ENCODE results near the gene SNX9.

The SNX9 gene

DNA sequence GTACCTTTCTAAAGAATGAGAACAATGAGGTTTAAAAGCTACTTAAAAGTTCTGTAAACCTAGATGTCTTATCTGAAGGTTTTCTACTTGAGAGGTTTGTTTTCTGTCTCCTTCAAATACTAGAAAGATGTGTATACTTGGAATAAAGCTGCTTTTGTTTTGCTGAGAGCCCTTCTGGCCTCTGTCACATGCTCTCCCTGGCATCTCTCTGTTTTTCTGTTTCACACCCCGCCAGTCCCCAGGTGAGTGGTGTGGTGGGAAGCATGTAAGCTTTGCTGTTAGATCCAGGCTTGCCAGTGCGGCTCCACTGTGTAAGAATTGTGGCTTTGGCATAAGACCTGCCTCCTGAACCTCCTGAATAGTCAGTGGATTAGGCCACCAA lies 56.8 kb downstream of the SNX9 start:
- no peak overlapping the region for H3K4me2 ChIP-seq (ENCODE audit: low read depth, low read length, poor library complexity, severe bottlenecking)
- no peaks in the 10 kb centered on the region for H3K36me3 ChIP-seq (ENCODE audit: insufficient read depth, low read length)
- H3K9ac ChIP-seq (ENCODE audit: low read depth, low read length, poor library complexity, severe bottlenecking), result no peak overlapping the region
- no peak for TF ChIP-seq EZH2phosphoT487 (IDR thresholded peaks at IDR 0.05; ENCODE audit: borderline replicate concordance)
- TF ChIP-seq, protein P1, sequence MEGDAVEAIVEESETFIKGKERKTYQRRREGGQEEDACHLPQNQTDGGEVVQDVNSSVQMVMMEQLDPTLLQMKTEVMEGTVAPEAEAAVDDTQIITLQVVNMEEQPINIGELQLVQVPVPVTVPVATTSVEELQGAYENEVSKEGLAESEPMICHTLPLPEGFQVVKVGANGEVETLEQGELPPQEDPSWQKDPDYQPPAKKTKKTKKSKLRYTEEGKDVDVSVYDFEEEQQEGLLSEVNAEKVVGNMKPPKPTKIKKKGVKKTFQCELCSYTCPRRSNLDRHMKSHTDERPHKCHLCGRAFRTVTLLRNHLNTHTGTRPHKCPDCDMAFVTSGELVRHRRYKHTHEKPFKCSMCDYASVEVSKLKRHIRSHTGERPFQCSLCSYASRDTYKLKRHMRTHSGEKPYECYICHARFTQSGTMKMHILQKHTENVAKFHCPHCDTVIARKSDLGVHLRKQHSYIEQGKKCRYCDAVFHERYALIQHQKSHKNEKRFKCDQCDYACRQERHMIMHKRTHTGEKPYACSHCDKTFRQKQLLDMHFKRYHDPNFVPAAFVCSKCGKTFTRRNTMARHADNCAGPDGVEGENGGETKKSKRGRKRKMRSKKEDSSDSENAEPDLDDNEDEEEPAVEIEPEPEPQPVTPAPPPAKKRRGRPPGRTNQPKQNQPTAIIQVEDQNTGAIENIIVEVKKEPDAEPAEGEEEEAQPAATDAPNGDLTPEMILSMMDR (conservative IDR thresholded peaks at IDR 0.05; ENCODE audit: low read length), result no peak
- H2AFZ ChIP-seq (ENCODE audit: low read length), result no peak overlapping the region
- H3K27me3 ChIP-seq (ENCODE audit: insufficient read depth, low read length, poor library complexity, severe bottlenecking), result peaks cover 16% of the 10 kb centered on the region
- no peaks in the 10 kb centered on the region for H3K79me2 ChIP-seq (ENCODE audit: insufficient read depth, low read length)
- H3K9me2 ChIP-seq (replicated peaks; ENCODE audit: low read depth, low read length), result no peaks in the 10 kb centered on the region
- no peaks in the 10 kb centered on the region for H3F3A ChIP-seq (ENCODE audit: low read depth)
- no peaks in the 10 kb centered on the region for H3K9me3 ChIP-seq (ENCODE audit: insufficient read depth, low read depth, low read length)
- H3K4me1 ChIP-seq (ENCODE audit: insufficient read depth, low read length, poor library complexity, severe bottlenecking), result no peaks in the 10 kb centered on the region
- no peaks in the 10 kb centered on the region for H4K20me1 ChIP-seq (ENCODE audit: insufficient read depth, low read length, poor library complexity, severe bottlenecking)
- H3K4me3 ChIP-seq (ENCODE audit: low read length, poor library complexity, severe bottlenecking), result no peak overlapping the region

DNA sequence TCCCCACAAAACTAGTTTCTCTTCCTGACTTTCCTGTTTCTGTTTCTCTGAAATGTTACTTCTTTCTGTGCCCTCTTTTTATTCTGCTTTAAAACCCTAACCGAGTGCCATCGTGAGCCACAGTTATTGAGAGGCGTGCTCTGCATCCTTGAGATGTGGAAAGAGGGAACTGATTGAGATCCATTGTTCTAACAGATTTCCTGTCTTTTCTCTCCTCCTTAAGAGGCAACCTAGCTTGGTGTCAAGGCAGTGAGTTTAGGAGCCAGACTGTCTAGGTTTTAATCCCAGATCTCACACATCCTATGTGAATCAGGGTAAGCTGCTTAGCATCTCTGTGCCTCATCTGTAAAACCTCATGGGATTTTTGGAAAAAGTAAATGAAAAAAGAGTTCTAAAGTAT lies 57.5 kb downstream of the SNX9 start:
- no peak for TF ChIP-seq EZH2phosphoT487 (IDR thresholded peaks at IDR 0.05; ENCODE audit: borderline replicate concordance)
- TF ChIP-seq, protein P1 (conservative IDR thresholded peaks at IDR 0.05; ENCODE audit: low read length), result no peak
- H3K4me1 ChIP-seq (ENCODE audit: insufficient read depth, low read length, poor library complexity, severe bottlenecking), result no peaks in the 10 kb centered on the region
- H3K27me3 ChIP-seq (ENCODE audit: insufficient read depth, low read length, poor library complexity, severe bottlenecking), result peaks cover 16% of the 10 kb centered on the region
- no peak overlapping the region for H3K4me3 ChIP-seq (ENCODE audit: low read length, poor library complexity, severe bottlenecking)
- H2AFZ ChIP-seq (ENCODE audit: low read length), result no peak overlapping the region
- no peaks in the 10 kb centered on the region for H4K20me1 ChIP-seq (ENCODE audit: insufficient read depth, low read length, poor library complexity, severe bottlenecking)
- no peaks in the 10 kb centered on the region for H3K9me3 ChIP-seq (ENCODE audit: insufficient read depth, low read depth, low read length)
- no peaks in the 10 kb centered on the region for H3K79me2 ChIP-seq (ENCODE audit: insufficient read depth, low read length)
- no peaks in the 10 kb centered on the region for H3K36me3 ChIP-seq (ENCODE audit: insufficient read depth, low read length)
- H3K4me2 ChIP-seq (ENCODE audit: low read depth, low read length, poor library complexity, severe bottlenecking), result no peak overlapping the region
- no peaks in the 10 kb centered on the region for H3K9me2 ChIP-seq (replicated peaks; ENCODE audit: low read depth, low read length)
- no peaks in the 10 kb centered on the region for H3F3A ChIP-seq (ENCODE audit: low read depth)
- no peak overlapping the region for H3K9ac ChIP-seq (ENCODE audit: low read depth, low read length, poor library complexity, severe bottlenecking)

DNA sequence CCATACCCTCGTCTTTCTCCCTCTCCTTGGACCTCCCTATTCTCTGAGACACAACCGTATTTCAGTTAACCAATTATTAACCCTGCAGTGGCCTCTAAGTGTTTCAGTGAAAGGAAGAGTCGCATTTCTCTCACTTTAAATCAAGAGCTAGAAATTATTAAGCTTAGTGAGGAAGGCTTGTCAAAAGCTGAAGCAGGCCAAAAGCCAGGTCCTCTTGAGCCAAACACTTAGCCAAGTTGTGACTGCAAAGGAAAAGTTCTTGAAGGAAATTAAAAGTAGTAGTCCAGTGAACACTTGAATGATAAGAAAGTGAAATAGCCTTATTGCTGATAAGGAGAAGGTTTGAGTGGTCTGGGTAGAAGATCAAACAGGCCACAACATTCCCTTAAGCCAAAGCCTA lies 58.3 kb downstream of the SNX9 start:
- Histone ChIP-seq H3K4me2 (ENCODE audit: low read depth, low read length, poor library complexity, severe bottlenecking) (no peak overlapping the region), H3K9me3 (ENCODE audit: insufficient read depth, low read depth, low read length) (no peaks in the 10 kb centered on the region), H2AFZ (ENCODE audit: low read length) (no peak overlapping the region), H3K4me3 (ENCODE audit: low read length, poor library complexity, severe bottlenecking) (no peak overlapping the region), H3K9me2 (replicated peaks; ENCODE audit: low read depth, low read length) (no peaks in the 10 kb centered on the region), H3F3A (ENCODE audit: low read depth) (no peaks in the 10 kb centered on the region), H3K36me3 (ENCODE audit: insufficient read depth, low read length) (no peaks in the 10 kb centered on the region), H3K27me3 (ENCODE audit: insufficient read depth, low read length, poor library complexity, severe bottlenecking) (peaks cover 16% of the 10 kb centered on the region), H4K20me1 (ENCODE audit: insufficient read depth, low read length, poor library complexity, severe bottlenecking) (no peaks in the 10 kb centered on the region), H3K9ac (ENCODE audit: low read depth, low read length, poor library complexity, severe bottlenecking) (no peak overlapping the region), H3K79me2 (ENCODE audit: insufficient read depth, low read length) (no peaks in the 10 kb centered on the region), H3K4me1 (ENCODE audit: insufficient read depth, low read length, poor library complexity, severe bottlenecking) (no peaks in the 10 kb centered on the region)
- TF ChIP-seq, protein P1 (conservative IDR thresholded peaks at IDR 0.05; ENCODE audit: low read length), result no peak
- TF ChIP-seq EZH2phosphoT487 (IDR thresholded peaks at IDR 0.05; ENCODE audit: borderline replicate concordance), result no peak
